GM23338 (cell line): Measurements from ENCODE around the gene ZDHHC16. TPM values are rescaled to one million over a fixed set of nuclear protein-coding genes. Genes with fewer than 3 reads are reported as not detected.

ENCODE experiments used
- ATAC-seq: fragments of 200-7000 bp; cut with Tn5 transposase; 3 replicates; pipeline ENCODE4 v1.9.1; 2020
- DNase-seq: peaks from one replicate; pipeline ENCODE4 v3.0.0-alpha.2; 2015; ENCODE audit warnings: low spot score
- H2AFZ ChIP-seq: fragments of 200-600 bp; sonication (generic); 2 replicates; pipeline ENCODE4 v1.8.0; 2016; ENCODE audit warnings: antibody characterized with exemption, mild to moderate bottlenecking, moderate library complexity
- H3F3A ChIP-seq: fragments of 200-600 bp; sonication (generic); replicated peaks from 2 replicates; pipeline ENCODE4 v1.8.0; 2017; ENCODE audit warnings: antibody characterized with exemption, mixed run types, low read depth
- H3K27ac ChIP-seq: fragments of 200-600 bp; sonication (generic); 2 replicates; pipeline ENCODE4 v1.6.1; 2016; ENCODE audit warnings: low read depth
- H3K27me3 ChIP-seq: fragments of 200-600 bp; sonication (generic); 2 replicates; pipeline ENCODE4 v1.8.0; 2016; ENCODE audit warnings: mild to moderate bottlenecking, mixed run types, moderate library complexity; ENCODE audit not compliant: insufficient read depth
- H3K36me3 ChIP-seq: fragments of 200-600 bp; sonication (generic); 2 replicates; pipeline ENCODE4 v1.8.0; 2016; ENCODE audit warnings: mild to moderate bottlenecking; ENCODE audit not compliant: insufficient read depth
- H3K4me1 ChIP-seq: fragments of 200-600 bp; sonication (generic); 2 replicates; pipeline ENCODE4 v1.8.0; 2016; ENCODE audit warnings: mild to moderate bottlenecking, moderate library complexity; ENCODE audit not compliant: insufficient read depth
- H3K4me2 ChIP-seq: fragments of 200-600 bp; sonication (generic); 2 replicates; pipeline ENCODE4 v1.7.1; 2017; ENCODE audit warnings: mixed run types
- H3K4me3 ChIP-seq: fragments of 200-600 bp; sonication (generic); 2 replicates; pipeline ENCODE4 v1.6.1; 2016; ENCODE audit warnings: mixed run types
- H3K79me2 ChIP-seq: fragments of 200-600 bp; sonication (generic); replicated peaks from 2 replicates; pipeline ENCODE4 v1.8.0; 2017; ENCODE audit warnings: mild to moderate bottlenecking; ENCODE audit not compliant: insufficient read depth
- H3K9me2 ChIP-seq: fragments of 200-600 bp; sonication (generic); 2 replicates; pipeline ENCODE4 v1.8.0; 2017; ENCODE audit not compliant: insufficient read depth
- H4K20me1 ChIP-seq: fragments of 200-600 bp; sonication (generic); replicated peaks from 2 replicates; pipeline ENCODE4 v1.8.0; 2017; ENCODE audit warnings: mild to moderate bottlenecking; ENCODE audit not compliant: insufficient read depth
- H3K27ac Mint-ChIP-seq: 2 replicates; pipeline ENCODE4 v1.8.0; 2020; ENCODE audit warnings: inconsistent platforms, mild to moderate bottlenecking, moderate library complexity, mixed read lengths
- H3K27me3 Mint-ChIP-seq: 3 replicates; pipeline ENCODE4 v1.8.0; 2022; ENCODE audit warnings: low read depth, mild to moderate bottlenecking, moderate library complexity, mixed read lengths, inconsistent platforms; ENCODE audit not compliant: insufficient read depth, poor library complexity
- H3K36me3 Mint-ChIP-seq: 3 replicates; pipeline ENCODE4 v1.8.0; 2021; ENCODE audit warnings: low read depth, mild to moderate bottlenecking, inconsistent platforms, moderate library complexity, mixed read lengths
- H3K4me1 Mint-ChIP-seq: 3 replicates; pipeline ENCODE4 v1.8.0; 2020; ENCODE audit warnings: mild to moderate bottlenecking, inconsistent platforms, mixed read lengths
- H3K4me3 Mint-ChIP-seq: 3 replicates; pipeline ENCODE4 v1.8.0; 2021; ENCODE audit warnings: moderate library complexity, mild to moderate bottlenecking, inconsistent platforms, mixed read lengths
- H3K9me3 Mint-ChIP-seq: 3 replicates; pipeline ENCODE4 v1.8.0; 2020; ENCODE audit warnings: moderate library complexity, mild to moderate bottlenecking, inconsistent platforms, mixed read lengths
- EZH2 ChIP-seq: fragments of 200-600 bp; sonication (generic); IDR thresholded peaks from one replicate; pipeline ENCODE4 v1.8.0; 2017; ENCODE audit warnings: antibody characterized with exemption, mild to moderate bottlenecking, low read depth; ENCODE audit not compliant: unreplicated experiment
- JUNB ChIP-seq: IDR thresholded peaks from one replicate; pipeline ENCODE4 v1.6.1; 2016; ENCODE audit warnings: antibody characterized with exemption; ENCODE audit not compliant: unreplicated experiment
- NANOG ChIP-seq: IDR thresholded peaks from 2 replicates; pipeline ENCODE4 v1.6.1; 2016; ENCODE audit warnings: antibody characterized with exemption, borderline replicate concordance
- POLR2AphosphoS5 ChIP-seq: IDR thresholded peaks from 2 replicates; pipeline ENCODE4 v1.6.1; 2016; ENCODE audit warnings: antibody characterized with exemption, low read depth
- STAT1 ChIP-seq: IDR thresholded peaks from one replicate; pipeline ENCODE4 v1.6.1; 2016; ENCODE audit warnings: antibody characterized with exemption; ENCODE audit not compliant: unreplicated experiment
- ZNF114 ChIP-seq: fragments of 250-450 bp; sonication (Bioruptor Pico); IDR thresholded peaks from 2 replicates; pipeline ENCODE4 v1.5.0; 2020; ENCODE audit warnings: mild to moderate bottlenecking, moderate library complexity
- ZNF331 ChIP-seq: fragments of 250-450 bp; sonication (Bioruptor Pico); IDR thresholded peaks from 2 replicates; pipeline ENCODE4 v1.5.0; 2020; ENCODE audit warnings: low read depth, mild to moderate bottlenecking, moderate library complexity
- polyA plus RNA-seq: library from polyadenylated mRNA; unstranded; fragments of >200 nt; fragmentation: Nextera tagmentation; extraction: Ambion mirVana; gene quantifications from 2 replicates; pipeline ENCODE4 v1.2.1, GENCODE V29; 2016
- total RNA-seq: library from RNA; depleted of rRNA; stranded (reverse); fragments of >200 nt; shearing (Covaris generic); gene quantifications from 2 replicates; pipeline ENCODE4 v1.2.3, GENCODE V29; 2014
- TF ChIP-seq, protein P1 (sequence below): IDR thresholded peaks from one replicate; pipeline ENCODE4 v1.6.1; 2018; ENCODE audit warnings: antibody characterized with exemption; ENCODE audit not compliant: unreplicated experiment
- TF ChIP-seq, protein P2 (sequence below), 2 experiments: fragments of 200-600 bp in 1 of 2; sonication (generic) in 1 of 2; conservative IDR thresholded peaks; 2 replicates each; pipeline versions ENCODE4 v1.5.1 to v1.6.1; 2016 to 2017; ENCODE audit warnings: antibody characterized with exemption in 2 of 2, low read depth in 2 of 2, mild to moderate bottlenecking in 2 of 2, moderate library complexity in 1 of 2
- TF ChIP-seq, protein P3 (sequence below): IDR thresholded peaks from 2 replicates; pipeline ENCODE4 v1.6.1; 2016; ENCODE audit warnings: antibody characterized with exemption
- TF ChIP-seq, protein P4 (sequence below): fragments of 250-450 bp; sonication (Bioruptor Pico); IDR thresholded peaks from 2 replicates; pipeline ENCODE4 v1.5.0; 2020; ENCODE audit warnings: mild to moderate bottlenecking, moderate library complexity

ZDHHC16 gene
- total and polyA plus RNA-seq, 2 experiments from 2014 or later = 35.1 to 58.2 TPM

DNA sequence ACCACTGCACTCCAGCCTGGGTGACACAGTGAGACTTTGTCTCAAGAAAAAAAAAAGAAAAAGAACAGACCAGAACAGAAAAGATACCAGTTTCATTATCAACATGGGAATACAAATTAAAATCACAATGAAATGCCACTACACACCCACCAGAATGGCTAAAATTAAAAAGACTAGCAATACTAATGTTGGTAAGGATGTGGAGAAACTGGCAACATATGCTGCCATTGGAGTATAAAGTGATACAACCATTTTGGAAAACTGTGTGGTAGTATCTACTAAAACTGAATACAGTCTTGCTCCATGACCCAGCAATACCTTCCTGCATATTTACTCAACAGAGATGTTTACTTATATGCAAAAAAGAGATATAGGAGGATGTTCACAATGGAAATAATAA is 41.9 kb upstream of the ZDHHC16 start (continued):
- TF ChIP-seq, protein P1, sequence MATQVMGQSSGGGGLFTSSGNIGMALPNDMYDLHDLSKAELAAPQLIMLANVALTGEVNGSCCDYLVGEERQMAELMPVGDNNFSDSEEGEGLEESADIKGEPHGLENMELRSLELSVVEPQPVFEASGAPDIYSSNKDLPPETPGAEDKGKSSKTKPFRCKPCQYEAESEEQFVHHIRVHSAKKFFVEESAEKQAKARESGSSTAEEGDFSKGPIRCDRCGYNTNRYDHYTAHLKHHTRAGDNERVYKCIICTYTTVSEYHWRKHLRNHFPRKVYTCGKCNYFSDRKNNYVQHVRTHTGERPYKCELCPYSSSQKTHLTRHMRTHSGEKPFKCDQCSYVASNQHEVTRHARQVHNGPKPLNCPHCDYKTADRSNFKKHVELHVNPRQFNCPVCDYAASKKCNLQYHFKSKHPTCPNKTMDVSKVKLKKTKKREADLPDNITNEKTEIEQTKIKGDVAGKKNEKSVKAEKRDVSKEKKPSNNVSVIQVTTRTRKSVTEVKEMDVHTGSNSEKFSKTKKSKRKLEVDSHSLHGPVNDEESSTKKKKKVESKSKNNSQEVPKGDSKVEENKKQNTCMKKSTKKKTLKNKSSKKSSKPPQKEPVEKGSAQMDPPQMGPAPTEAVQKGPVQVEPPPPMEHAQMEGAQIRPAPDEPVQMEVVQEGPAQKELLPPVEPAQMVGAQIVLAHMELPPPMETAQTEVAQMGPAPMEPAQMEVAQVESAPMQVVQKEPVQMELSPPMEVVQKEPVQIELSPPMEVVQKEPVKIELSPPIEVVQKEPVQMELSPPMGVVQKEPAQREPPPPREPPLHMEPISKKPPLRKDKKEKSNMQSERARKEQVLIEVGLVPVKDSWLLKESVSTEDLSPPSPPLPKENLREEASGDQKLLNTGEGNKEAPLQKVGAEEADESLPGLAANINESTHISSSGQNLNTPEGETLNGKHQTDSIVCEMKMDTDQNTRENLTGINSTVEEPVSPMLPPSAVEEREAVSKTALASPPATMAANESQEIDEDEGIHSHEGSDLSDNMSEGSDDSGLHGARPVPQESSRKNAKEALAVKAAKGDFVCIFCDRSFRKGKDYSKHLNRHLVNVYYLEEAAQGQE = no peak
- no peak for TF ChIP-seq JUNB
- TF ChIP-seq NANOG = no peak
- TF ChIP-seq, protein P2, sequence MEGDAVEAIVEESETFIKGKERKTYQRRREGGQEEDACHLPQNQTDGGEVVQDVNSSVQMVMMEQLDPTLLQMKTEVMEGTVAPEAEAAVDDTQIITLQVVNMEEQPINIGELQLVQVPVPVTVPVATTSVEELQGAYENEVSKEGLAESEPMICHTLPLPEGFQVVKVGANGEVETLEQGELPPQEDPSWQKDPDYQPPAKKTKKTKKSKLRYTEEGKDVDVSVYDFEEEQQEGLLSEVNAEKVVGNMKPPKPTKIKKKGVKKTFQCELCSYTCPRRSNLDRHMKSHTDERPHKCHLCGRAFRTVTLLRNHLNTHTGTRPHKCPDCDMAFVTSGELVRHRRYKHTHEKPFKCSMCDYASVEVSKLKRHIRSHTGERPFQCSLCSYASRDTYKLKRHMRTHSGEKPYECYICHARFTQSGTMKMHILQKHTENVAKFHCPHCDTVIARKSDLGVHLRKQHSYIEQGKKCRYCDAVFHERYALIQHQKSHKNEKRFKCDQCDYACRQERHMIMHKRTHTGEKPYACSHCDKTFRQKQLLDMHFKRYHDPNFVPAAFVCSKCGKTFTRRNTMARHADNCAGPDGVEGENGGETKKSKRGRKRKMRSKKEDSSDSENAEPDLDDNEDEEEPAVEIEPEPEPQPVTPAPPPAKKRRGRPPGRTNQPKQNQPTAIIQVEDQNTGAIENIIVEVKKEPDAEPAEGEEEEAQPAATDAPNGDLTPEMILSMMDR (conservative IDR thresholded peaks at IDR 0.05; ENCODE audit: low read depth in 2 of 2) = no peak
- TF ChIP-seq, protein P3, sequence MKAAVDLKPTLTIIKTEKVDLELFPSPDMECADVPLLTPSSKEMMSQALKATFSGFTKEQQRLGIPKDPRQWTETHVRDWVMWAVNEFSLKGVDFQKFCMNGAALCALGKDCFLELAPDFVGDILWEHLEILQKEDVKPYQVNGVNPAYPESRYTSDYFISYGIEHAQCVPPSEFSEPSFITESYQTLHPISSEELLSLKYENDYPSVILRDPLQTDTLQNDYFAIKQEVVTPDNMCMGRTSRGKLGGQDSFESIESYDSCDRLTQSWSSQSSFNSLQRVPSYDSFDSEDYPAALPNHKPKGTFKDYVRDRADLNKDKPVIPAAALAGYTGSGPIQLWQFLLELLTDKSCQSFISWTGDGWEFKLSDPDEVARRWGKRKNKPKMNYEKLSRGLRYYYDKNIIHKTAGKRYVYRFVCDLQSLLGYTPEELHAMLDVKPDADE = no peak
- no peak for TF ChIP-seq STAT1
- TF ChIP-seq EZH2 = no peak
- TF ChIP-seq POLR2AphosphoS5 = no peak
- TF ChIP-seq ZNF331 (CRISPR knock-in tag) = no peak
- TF ChIP-seq ZNF114 (CRISPR knock-in tag) = no peak

DNA sequence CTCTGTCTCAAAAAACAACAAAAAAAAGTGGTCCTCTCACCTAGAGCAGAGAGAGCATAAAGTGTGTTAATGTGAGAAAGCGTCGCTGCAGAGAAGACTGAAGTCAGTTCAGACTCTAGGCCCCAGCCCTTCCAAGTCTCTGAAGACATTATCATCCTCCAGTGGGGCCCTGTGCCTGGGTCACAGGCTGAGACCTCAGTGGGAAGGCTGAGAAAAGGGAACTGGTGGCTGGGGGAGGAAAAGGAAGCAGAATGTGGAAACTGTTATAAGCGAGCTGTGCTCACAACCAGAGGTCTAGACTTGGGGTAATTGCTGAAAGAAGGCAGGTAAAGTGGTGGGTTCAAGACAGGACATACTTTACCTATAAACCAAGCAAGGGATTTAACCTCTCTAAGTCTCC is 39.9 kb upstream of the ZDHHC16 start:
- ATAC-seq = no peak
- H3K4me1 ChIP-seq = no peaks in the 10 kb centered on the region; the same call in 1 of the 2 replicates
- H2AFZ ChIP-seq = no peak overlapping the region
- H3K9me2 ChIP-seq = no peaks in the 10 kb centered on the region
- H3K27me3 ChIP-seq = no peaks in the 10 kb centered on the region
- H3K27ac Mint-ChIP-seq = no peak overlapping the region
- no peaks in the 10 kb centered on the region for H4K20me1 ChIP-seq
- no peaks in the 10 kb centered on the region; the same call in 2 of the 3 replicates for H3K4me1 Mint-ChIP-seq
- H3K79me2 ChIP-seq = no peaks in the 10 kb centered on the region
- peaks cover 13% of the 10 kb centered on the region; the same call in 1 of the 2 replicates for H3F3A ChIP-seq
- no peaks in the 10 kb centered on the region for H3K36me3 Mint-ChIP-seq
- DNase-seq = no peak
- H3K27ac ChIP-seq = no peak overlapping the region
- H3K9me3 Mint-ChIP-seq = no peaks in the 10 kb centered on the region
- H3K4me2 ChIP-seq = no peak overlapping the region
- H3K36me3 ChIP-seq = no peaks in the 10 kb centered on the region
- no peak overlapping the region for H3K4me3 ChIP-seq
- no peak overlapping the region for H3K4me3 Mint-ChIP-seq
- H3K27me3 Mint-ChIP-seq = peaks cover 3% of the 10 kb centered on the region
- no peak for TF ChIP-seq NANOG
- TF ChIP-seq ZNF331 (CRISPR knock-in tag) = no peak
- TF ChIP-seq, protein P3 = no peak
- TF ChIP-seq, protein P4, sequence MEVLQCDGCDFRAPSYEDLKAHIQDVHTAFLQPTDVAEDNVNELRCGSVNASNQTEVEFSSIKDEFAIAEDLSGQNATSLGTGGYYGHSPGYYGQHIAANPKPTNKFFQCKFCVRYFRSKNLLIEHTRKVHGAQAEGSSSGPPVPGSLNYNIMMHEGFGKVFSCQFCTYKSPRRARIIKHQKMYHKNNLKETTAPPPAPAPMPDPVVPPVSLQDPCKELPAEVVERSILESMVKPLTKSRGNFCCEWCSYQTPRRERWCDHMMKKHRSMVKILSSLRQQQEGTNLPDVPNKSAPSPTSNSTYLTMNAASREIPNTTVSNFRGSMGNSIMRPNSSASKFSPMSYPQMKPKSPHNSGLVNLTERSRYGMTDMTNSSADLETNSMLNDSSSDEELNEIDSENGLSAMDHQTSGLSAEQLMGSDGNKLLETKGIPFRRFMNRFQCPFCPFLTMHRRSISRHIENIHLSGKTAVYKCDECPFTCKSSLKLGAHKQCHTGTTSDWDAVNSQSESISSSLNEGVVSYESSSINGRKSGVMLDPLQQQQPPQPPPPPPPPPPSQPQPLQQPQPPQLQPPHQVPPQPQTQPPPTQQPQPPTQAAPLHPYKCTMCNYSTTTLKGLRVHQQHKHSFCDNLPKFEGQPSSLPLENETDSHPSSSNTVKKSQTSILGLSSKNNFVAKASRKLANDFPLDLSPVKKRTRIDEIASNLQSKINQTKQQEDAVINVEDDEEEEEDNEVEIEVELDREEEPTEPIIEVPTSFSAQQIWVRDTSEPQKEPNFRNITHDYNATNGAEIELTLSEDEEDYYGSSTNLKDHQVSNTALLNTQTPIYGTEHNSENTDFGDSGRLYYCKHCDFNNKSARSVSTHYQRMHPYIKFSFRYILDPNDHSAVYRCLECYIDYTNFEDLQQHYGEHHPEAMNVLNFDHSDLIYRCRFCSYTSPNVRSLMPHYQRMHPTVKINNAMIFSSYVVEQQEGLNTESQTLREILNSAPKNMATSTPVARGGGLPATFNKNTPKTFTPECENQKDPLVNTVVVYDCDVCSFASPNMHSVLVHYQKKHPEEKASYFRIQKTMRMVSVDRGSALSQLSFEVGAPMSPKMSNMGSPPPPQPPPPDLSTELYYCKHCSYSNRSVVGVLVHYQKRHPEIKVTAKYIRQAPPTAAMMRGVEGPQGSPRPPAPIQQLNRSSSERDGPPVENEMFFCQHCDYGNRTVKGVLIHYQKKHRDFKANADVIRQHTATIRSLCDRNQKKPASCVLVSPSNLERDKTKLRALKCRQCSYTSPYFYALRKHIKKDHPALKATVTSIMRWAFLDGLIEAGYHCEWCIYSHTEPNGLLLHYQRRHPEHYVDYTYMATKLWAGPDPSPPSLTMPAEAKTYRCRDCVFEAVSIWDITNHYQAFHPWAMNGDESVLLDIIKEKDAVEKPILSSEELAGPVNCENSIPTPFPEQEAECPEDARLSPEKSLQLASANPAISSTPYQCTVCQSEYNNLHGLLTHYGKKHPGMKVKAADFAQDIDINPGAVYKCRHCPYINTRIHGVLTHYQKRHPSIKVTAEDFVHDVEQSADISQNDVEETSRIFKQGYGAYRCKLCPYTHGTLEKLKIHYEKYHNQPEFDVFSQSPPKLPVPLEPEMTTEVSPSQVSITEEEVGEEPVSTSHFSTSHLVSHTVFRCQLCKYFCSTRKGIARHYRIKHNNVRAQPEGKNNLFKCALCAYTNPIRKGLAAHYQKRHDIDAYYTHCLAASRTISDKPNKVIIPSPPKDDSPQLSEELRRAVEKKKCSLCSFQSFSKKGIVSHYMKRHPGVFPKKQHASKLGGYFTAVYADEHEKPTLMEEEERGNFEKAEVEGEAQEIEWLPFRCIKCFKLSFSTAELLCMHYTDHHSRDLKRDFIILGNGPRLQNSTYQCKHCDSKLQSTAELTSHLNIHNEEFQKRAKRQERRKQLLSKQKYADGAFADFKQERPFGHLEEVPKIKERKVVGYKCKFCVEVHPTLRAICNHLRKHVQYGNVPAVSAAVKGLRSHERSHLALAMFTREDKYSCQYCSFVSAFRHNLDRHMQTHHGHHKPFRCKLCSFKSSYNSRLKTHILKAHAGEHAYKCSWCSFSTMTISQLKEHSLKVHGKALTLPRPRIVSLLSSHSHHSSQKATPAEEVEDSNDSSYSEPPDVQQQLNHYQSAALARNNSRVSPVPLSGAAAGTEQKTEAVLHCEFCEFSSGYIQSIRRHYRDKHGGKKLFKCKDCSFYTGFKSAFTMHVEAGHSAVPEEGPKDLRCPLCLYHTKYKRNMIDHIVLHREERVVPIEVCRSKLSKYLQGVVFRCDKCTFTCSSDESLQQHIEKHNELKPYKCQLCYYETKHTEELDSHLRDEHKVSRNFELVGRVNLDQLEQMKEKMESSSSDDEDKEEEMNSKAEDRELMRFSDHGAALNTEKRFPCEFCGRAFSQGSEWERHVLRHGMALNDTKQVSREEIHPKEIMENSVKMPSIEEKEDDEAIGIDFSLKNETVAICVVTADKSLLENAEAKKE = no peak
- no peak for TF ChIP-seq STAT1
